ENCODE results near the gene RAP1A. TPM values are rescaled to one million over a fixed set of nuclear protein-coding genes. Genes with fewer than 3 reads are reported as not detected.
"Not testable (repeated sequence)": the region's sequence is repeated elsewhere in the genome, so short reads cannot be mapped to it uniquely, and the experiment has no call there.

RAP1A gene
- total RNA-seq, 1 donor from 2014 or later: 135 TPM

GRCh38 chr1:111624382-111624781 lies 4.8 kb downstream of the RAP1A start:
- intact Hi-C loops (cut with micrococcal nuclease): loop anchor here (5.0 to 10.0 kb wide), 2 partner anchors 38 to 110 kb away; no protein-coding TSS in a partner anchor

GRCh38 chr1:111625276-111625675 lies 5.7 kb downstream of the RAP1A start:
- intact Hi-C loops (cut with micrococcal nuclease): loop anchor here (5.0 to 10.0 kb wide), 2 partner anchors 110 to 112 kb away; partner anchors contain the start of gene INKA2

- intact Hi-C loops (cut with micrococcal nuclease): loop anchor here (5.0 to 10.0 kb wide), 2 partner anchors 109 to 113 kb away; partner anchors contain the start of gene INKA2
These were observed 8.6 kb downstream of the RAP1A start for GRCh38 chr1:111628153-111628552.

DNA sequence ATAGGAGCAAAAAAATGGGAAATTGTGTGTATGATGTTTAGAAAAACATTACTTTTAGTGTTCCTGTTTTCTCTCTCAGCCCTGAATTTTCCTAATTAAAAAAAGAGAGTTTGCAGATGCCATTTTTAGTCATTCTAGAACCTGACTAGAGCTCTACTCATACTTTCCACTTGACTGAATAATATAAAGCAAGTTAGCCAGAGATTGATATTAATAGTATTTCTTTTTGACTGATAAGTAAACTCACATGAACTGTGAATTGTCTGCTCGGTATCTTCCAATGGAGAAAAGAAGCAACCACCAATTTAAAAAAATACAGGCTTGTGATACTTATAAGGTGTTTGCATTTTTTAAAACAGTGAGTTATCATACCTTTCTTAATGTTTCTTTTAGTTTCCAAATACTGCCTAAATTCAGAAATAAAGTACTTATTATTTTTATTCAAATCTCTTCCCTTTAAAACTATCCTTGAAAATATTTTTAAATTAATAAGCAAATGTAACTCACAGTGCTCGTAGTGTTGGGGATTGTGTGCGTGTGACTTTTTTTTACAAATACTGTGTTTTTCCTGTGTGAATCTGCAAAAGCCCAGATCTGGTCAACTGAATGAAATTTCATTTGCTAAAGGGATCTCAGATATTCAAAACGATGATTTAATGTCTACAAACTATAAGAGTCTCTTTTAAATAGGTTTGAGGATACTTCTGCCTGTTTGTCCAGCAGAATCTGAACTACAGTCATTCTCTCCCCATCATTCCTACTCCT lies 9.8 kb downstream of the RAP1A start:
- intact Hi-C loops (cut with micrococcal nuclease): loop anchor here (1.0 to 10.0 kb wide), 3 partner anchors 10 to 115 kb away; partner anchors contain the start of gene INKA2

- intact Hi-C loops (cut with micrococcal nuclease): no loop called here
These were observed 11.0 kb downstream of the RAP1A start for GRCh38 chr1:111630567-111630966.

DNA sequence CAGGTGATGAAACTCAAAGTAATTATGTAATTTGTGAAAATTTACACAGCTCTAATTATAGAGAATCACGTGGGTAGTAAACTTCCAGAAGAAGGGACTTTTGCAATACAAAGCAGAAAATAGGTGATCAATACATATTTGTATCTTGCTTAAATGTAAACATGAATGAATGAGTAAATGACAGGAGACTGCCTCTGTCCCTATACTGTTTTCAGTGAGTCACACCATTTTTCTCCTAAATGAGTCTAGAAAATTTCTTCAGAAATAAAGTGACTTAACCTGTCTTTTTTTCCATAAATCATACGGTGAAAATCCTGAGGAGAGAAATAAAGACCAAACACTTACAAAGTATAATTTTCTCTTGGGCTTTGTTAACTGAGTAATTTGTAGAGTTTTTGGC lies 11.9 kb downstream of the RAP1A start:
- intact Hi-C loops (cut with micrococcal nuclease): no loop called here

DNA sequence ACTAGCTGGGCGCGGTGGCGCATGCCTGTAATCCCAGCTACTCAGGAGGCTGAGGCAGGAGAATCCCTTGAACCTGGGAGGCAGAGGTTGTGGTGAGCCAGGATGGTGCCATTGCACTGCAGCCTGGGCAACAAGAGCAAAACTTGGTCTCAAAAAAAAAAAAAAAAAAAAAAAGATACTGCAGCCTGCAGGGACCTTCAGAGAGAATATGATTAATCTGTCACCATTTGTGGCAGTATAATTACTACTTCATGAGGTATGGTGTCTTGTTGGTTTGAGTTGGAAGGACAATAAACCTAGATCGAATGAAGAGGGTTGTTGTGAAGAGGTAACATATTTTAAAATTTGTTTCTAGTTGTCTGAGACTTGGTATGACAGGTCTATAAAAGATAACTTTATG lies 13.2 kb downstream of the RAP1A start:
- intact Hi-C loops (cut with micrococcal nuclease): not testable (repeated sequence)

- intact Hi-C loops (cut with micrococcal nuclease): no loop called here
These were observed 14.2 kb downstream of the RAP1A start for GRCh38 chr1:111633736-111634247.

DNA sequence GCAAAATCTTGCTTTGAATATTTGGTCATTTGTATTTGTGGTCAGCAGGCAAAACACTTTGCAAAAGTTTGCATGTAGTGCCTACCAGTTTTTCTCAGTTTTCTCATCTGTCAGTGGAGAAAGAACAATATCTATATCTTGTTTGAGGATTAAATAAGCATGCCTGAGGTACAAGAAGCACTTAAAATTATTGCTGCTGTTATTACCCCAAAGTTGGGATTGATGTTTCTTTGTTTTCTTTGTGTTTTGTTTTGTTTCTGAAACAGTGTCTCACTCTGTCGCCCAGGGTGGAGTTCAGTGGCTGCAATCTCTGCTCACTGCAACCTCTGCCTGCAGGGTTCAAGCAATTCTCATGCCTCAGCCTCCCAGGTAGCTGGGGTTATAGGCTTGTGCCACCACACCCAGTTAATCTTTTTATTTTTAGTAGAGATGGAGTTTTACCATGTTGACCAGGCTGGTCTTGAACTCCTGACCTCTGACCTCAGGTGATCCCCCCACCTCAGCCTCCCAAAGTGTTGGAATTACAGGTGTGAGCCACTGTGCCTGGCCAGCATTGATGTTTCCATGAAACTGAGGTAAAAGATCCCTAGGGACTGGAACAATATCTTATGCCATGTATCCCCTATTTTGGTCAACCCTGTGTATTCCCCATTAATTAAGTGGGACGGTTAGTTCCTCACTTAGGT lies 15.9 kb downstream of the RAP1A start:
- intact Hi-C loops (cut with micrococcal nuclease): no loop called here

- intact Hi-C loops (cut with micrococcal nuclease): no loop called here
These were observed 18.7 kb downstream of the RAP1A start for GRCh38 chr1:111638320-111638719.

- intact Hi-C loops (cut with micrococcal nuclease): loop anchor here (1.0 kb wide), 1 partner anchor 10 kb away; no protein-coding TSS in a partner anchor
These were observed 20.1 kb downstream of the RAP1A start for GRCh38 chr1:111639602-111640198.

- intact Hi-C loops (cut with micrococcal nuclease): no loop called here
These were observed 23.5 kb downstream of the RAP1A start for GRCh38 chr1:111643097-111643496.

DNA sequence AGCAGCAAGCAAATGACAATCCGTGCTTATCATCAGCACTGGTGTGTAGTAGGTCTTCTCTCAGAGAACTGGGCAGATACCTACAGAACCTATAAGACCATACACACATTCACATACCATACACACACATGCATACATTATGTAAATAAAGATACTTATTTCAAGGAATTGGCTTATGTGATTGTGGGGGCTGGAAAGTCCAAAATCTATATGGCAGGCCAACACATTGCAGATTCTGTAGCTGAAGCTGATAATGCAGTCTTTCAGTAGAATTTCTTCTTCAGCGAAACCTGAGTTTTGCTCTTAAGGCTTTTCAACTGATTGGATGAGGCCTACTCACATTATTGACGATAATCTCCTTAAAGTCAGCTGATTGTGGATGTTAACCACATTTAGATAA lies 24.1 kb downstream of the RAP1A start:
- intact Hi-C loops (cut with micrococcal nuclease): no loop called here

DNA sequence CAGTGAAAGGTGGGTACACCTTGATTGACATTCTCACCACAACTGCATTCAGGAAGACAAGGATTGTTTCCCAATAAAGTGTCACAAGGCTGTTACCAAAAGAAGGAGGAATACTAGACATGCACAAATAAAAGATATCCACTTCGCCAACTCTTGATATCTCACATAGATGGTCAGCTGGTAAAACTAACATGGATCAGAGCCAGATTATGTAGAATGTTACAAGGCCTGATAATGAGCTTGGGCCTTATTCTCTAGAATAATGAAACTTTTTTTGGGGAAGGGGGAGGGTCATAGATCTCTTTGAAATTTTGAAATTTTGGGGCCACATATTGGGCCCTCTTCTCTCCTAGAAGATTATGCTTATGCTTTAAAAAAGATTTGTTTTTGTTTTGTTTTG lies 24.9 kb downstream of the RAP1A start:
- intact Hi-C loops (cut with micrococcal nuclease): no loop called here

GRCh38 chr1:111647736-111648135 lies 28.1 kb downstream of the RAP1A start:
- intact Hi-C loops (cut with micrococcal nuclease): no loop called here

DNA sequence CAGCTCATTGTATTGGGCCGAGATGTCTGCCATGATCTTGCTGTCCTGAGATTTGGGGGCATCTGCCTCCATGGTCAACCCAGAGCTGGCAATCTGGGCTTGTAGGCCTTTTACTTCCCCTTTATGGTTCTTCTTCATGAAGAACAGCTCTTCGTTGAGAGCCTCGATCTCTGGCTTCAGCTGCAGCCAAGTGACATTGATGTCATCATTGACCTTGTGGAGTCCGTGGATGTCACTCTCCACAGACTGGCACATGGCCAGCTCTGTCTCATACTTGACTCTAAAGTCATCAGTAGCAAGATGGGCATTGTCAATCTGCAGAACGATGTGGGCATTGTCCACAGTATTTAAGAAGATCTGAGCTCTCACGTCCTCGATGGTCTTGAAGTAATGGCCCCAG lies 29.2 kb downstream of the RAP1A start:
- intact Hi-C loops (cut with micrococcal nuclease): no loop called here

DNA sequence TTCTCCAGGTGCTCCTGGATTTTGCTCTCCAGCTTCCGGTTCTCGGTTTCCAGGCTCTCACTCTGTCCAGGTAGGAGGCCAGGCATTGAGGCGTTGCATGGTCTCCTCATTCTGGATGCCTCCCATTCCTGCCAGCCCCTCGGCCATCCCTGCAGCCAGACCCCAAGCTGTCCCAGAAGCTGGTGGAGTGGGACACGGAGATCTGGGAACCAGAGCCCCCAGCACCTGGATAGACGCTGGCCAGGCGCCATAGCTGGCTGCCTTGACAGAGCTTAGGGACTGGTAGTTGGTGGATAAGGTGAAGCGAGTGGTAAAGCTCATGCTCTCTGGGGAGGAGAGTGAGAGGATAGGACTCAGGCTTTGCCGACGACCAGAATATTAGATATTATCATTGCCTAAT lies 29.6 kb downstream of the RAP1A start:
- intact Hi-C loops (cut with micrococcal nuclease): no loop called here

DNA sequence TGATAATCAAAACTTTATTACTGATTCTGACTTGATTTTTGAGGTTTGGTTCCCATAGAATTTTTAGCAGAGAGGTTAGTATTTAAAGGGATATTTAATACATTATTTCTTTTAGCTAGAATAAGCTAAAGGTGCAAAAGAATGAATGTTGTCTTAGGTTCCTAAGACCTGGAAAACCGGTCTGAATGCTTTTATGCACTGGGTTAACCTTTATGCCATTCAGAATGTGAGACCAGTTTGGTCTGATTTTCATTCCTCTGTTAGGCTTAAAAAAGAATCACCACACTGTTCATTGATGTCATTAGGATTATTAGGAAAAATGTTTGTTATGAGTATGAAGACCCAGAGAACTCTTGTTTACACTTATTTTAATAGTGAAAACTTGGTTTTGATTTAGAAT lies 30.1 kb downstream of the RAP1A start:
- intact Hi-C loops (cut with micrococcal nuclease): no loop called here

- intact Hi-C loops (cut with micrococcal nuclease): no loop called here
These were observed 34.1 kb downstream of the RAP1A start for GRCh38 chr1:111653709-111654108.

- intact Hi-C loops (cut with micrococcal nuclease): no loop called here
These were observed 35.2 kb downstream of the RAP1A start for GRCh38 chr1:111654839-111655238.

DNA sequence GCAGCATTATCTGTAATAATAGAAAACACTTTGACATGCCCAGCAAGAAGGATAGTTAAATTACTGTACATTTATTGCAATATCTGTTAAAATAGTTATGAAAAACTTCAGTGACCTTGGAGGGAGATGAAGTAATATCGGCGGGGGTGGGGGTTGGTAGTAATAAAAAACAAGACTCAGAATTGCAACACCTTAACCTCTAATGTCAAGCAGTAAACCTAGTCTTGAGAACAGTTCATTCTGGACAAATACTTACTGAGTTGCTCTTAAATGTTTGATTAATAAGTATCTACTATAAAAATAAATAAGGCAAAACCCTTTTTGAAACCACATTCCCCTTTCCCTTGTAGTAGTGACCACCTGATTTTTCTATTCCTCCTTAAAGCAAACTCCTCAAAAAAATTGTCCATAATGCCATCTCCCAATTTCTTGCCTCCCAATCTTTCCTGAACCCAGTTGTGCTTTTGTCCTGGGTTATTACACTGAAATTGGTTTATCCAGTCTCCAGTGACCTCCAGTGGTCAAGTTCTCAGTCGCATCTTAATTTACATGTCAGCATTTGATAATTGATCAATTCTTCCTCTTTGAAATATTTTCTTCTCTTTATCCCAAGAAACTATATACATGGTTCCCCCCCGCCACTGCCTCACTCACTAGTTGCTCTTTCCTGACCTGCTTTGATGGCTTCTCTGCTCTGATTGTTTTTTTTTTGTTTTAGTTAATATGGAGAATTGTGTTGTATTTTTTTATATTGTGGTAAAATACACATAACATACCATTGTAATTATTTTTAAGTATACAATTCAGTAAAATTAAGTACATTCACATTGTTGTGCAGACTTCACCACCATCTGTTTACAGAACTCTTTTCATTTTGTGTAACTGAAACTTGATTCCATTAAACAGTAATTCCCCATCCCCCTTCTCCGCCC lies 36.8 kb downstream of the RAP1A start:
- intact Hi-C loops (cut with micrococcal nuclease): loop anchor here (1.0 kb wide), 2 partner anchors 148 to 175 kb away; no protein-coding TSS in a partner anchor
